IPS-15b (cell line): Measurements from ENCODE around the gene ERBB3.
"Not testable (repeated sequence)": the region's sequence is repeated elsewhere in the genome, so short reads cannot be mapped to it uniquely, and the experiment has no call there.

Experiments
- H3K27me3 ChIP-seq: one replicate; pipeline ENCODE4 v1.6.1; 2013; ENCODE audit warnings: low read length; ENCODE audit not compliant: control insufficient read depth, insufficient read depth
- H3K36me3 ChIP-seq: one replicate; pipeline ENCODE4 v1.6.1; 2013; ENCODE audit warnings: low read length; ENCODE audit not compliant: control insufficient read depth, insufficient read depth
- H3K4me1 ChIP-seq: one replicate; pipeline ENCODE4 v1.6.1; 2013; ENCODE audit warnings: mild to moderate bottlenecking, low read length; ENCODE audit not compliant: control insufficient read depth, insufficient read depth
- H3K4me3 ChIP-seq: one replicate; pipeline ENCODE4 v1.5.1; 2013; ENCODE audit warnings: low read depth, low read length
- H3K9ac ChIP-seq: one replicate; pipeline ENCODE4 v1.6.1; 2013; ENCODE audit warnings: low read depth, mild to moderate bottlenecking, low read length
- H3K9me3 ChIP-seq: one replicate; pipeline ENCODE4 v1.6.1; 2013; ENCODE audit warnings: mild to moderate bottlenecking, low read length; ENCODE audit not compliant: control insufficient read depth, insufficient read depth

Gene ERBB3

GRCh38 chr12:56079723-56080555 lies at the start of gene ERBB3:
Gene ERBB3 (plus strand): TSS chr12:56080165. CDS start chr12:56080301, 136 bp downstream.
- Histone ChIP-seq H3K9ac (peak within 1 kb of the TSS; percentile 89), H3K36me3 (peaks cover 10% of the 10 kb centered on the region), H3K9me3 (no peaks in the 10 kb centered on the region), H3K27me3 (no peaks in the 10 kb centered on the region), H3K4me3 (peak within 1 kb of the TSS; percentile 90), H3K4me1 (peaks cover 18% of the 10 kb centered on the region)

- Histone ChIP-seq H3K36me3 (peaks cover 22% of the 10 kb centered on the region), H3K4me1 (no peaks in the 10 kb centered on the region), H3K9me3 (no peaks in the 10 kb centered on the region), H3K9ac (no peak overlapping the region), H3K4me3 (no peak overlapping the region), H3K27me3 (no peaks in the 10 kb centered on the region)
Measured at GRCh38 chr12:56031987-56032386, 48.0 kb upstream of the ERBB3 start.

- H3K9me3 ChIP-seq: no peaks in the 10 kb centered on the region
- H3K9ac ChIP-seq: no peak overlapping the region
Measured at GRCh38 chr12:56034586-56035332, 45.2 kb upstream of the ERBB3 start.

GRCh38 chr12:56037161-56037560 lies 42.8 kb upstream of the ERBB3 start:
- Histone ChIP-seq H3K36me3 (peaks cover 16% of the 10 kb centered on the region), H3K27me3 (no peaks in the 10 kb centered on the region), H3K4me3 (no peak overlapping the region), H3K4me1 (no peaks in the 10 kb centered on the region), H3K9ac (no peak overlapping the region), H3K9me3 (no peaks in the 10 kb centered on the region)

More at GRCh38 chr12:56034586-56035332, 45.2 kb upstream of the ERBB3 start:
- Histone ChIP-seq H3K4me1 (no peaks in the 10 kb centered on the region), H3K4me3 (no peak overlapping the region), H3K36me3 (peaks cover 16% of the 10 kb centered on the region), H3K27me3 (no peaks in the 10 kb centered on the region)

- Histone ChIP-seq H3K36me3 (peaks cover 6% of the 10 kb centered on the region), H3K4me3 (no peak overlapping the region), H3K27me3 (no peaks in the 10 kb centered on the region), H3K9ac (no peak overlapping the region), H3K4me1 (no peaks in the 10 kb centered on the region), H3K9me3 (no peaks in the 10 kb centered on the region)
Measured at GRCh38 chr12:56038022-56038655, 41.8 kb upstream of the ERBB3 start.

GRCh38 chr12:56040151-56040550 lies 39.8 kb upstream of the ERBB3 start:
- H3K9ac ChIP-seq: no peak overlapping the region
- no peaks in the 10 kb centered on the region for H3K4me1 ChIP-seq
- no peaks in the 10 kb centered on the region for H3K27me3 ChIP-seq
- no peaks in the 10 kb centered on the region for H3K9me3 ChIP-seq
- peaks cover 8% of the 10 kb centered on the region for H3K36me3 ChIP-seq
- H3K4me3 ChIP-seq: no peak overlapping the region

GRCh38 chr12:56040963-56041551 lies 38.9 kb upstream of the ERBB3 start:
- H3K27me3 ChIP-seq: no peaks in the 10 kb centered on the region
- no peaks in the 10 kb centered on the region for H3K4me1 ChIP-seq
- peak overlapping the region; percentile 46 for H3K4me3 ChIP-seq
- peaks cover 7% of the 10 kb centered on the region for H3K36me3 ChIP-seq
- no peak overlapping the region for H3K9ac ChIP-seq
- no peaks in the 10 kb centered on the region for H3K9me3 ChIP-seq

GRCh38 chr12:56041552-56042429 lies 38.2 kb upstream of the ERBB3 start, which contains the start of gene RPS26:
Gene RPS26 (plus strand): TSS chr12:56041918. CDS start chr12:56042167, 249 bp downstream.
- Histone ChIP-seq H3K4me1 (no peaks in the 10 kb centered on the region), H3K36me3 (peaks cover 7% of the 10 kb centered on the region), H3K9ac (peak within 1 kb of the TSS; percentile 97), H3K4me3 (peak within 1 kb of the TSS; percentile 93), H3K27me3 (no peaks in the 10 kb centered on the region), H3K9me3 (no peaks in the 10 kb centered on the region)

- not testable (repeated sequence) for H3K4me1 ChIP-seq, H3K27me3 ChIP-seq, H3K9me3 ChIP-seq, H3K36me3 ChIP-seq
- Histone ChIP-seq H3K9ac (peak overlapping the region; percentile 97), H3K4me3 (peak overlapping the region; percentile 93)
Measured at GRCh38 chr12:56042430-56042813, 37.5 kb upstream of the ERBB3 start.

- Histone ChIP-seq H3K36me3 (peaks cover 7% of the 10 kb centered on the region), H3K27me3 (no peaks in the 10 kb centered on the region), H3K4me1 (no peaks in the 10 kb centered on the region), H3K4me3 (peak overlapping the region; percentile 93), H3K9ac (peak overlapping the region; percentile 97), H3K9me3 (no peaks in the 10 kb centered on the region)
Measured at GRCh38 chr12:56042843-56043242, 37.1 kb upstream of the ERBB3 start.
